IMR-90 (cell line): ENCODE results near the gene MAP1LC3A. TPM values are rescaled to one million over a fixed set of nuclear protein-coding genes. Genes with fewer than 3 reads are reported as not detected.

Experiments used
- ATAC-seq: fragments of 200-7000 bp; cut with Tn5 transposase; 2 replicates; pipeline ENCODE4 v1.9.1; 2020; ENCODE audit warnings: low read depth, mild to moderate bottlenecking, moderate library complexity
- BruUV-seq: library from RNA; stranded (reverse); fragments of 400-500 nt; replicated peaks from 2 replicates; lab custom pipeline; 2021; lab: Mats Ljungman, UMichigan
- CTCF ChIA-PET: fragments of 300-600 bp; formaldehyde crosslinking; extraction: SDS; loops from one replicate; lab custom pipeline; 2021; ENCODE audit warnings: antibody characterized with exemption; lab: Yijun Ruan, JAX
- POLR2A ChIA-PET: fragments of 300-600 bp; sonication (Branson Sonifier 250); formaldehyde crosslinking; loops from one replicate; lab custom pipeline; 2022; ENCODE audit warnings: antibody characterized with exemption; ENCODE audit not compliant: unreplicated experiment; lab: Charles Lee
- DNase-seq: peaks from one replicate; pipeline ENCODE4 v3.0.0; 2013
- H2AFZ ChIP-seq: replicated peaks from 2 replicates; pipeline ENCODE3; 2013; ENCODE audit warnings: low read length, mild to moderate bottlenecking; ENCODE audit not compliant: poor library complexity
- H2AK5ac ChIP-seq: 2 replicates; pipeline ENCODE4 v1.6.1; 2013; ENCODE audit warnings: low read depth, low read length, inconsistent platforms
- H2AK9ac ChIP-seq: replicated peaks from 2 replicates; pipeline ENCODE3; 2013; ENCODE audit warnings: mild to moderate bottlenecking, low read depth, low read length, moderate library complexity; ENCODE audit not compliant: poor library complexity
- H2BK120ac ChIP-seq: 2 replicates; pipeline ENCODE4 v1.6.1; 2013; ENCODE audit warnings: low read depth, low read length, inconsistent platforms
- H2BK15ac ChIP-seq: 3 replicates; pipeline ENCODE4 v1.6.1; 2013; ENCODE audit warnings: low read depth, low read length, inconsistent platforms
- H2BK20ac ChIP-seq: 2 replicates; pipeline ENCODE4 v1.6.1; 2013; ENCODE audit warnings: low read depth, mild to moderate bottlenecking, inconsistent platforms, low read length, moderate library complexity
- H2BK5ac ChIP-seq: 2 replicates; pipeline ENCODE4 v1.6.1; 2013; ENCODE audit warnings: mild to moderate bottlenecking, low read depth, low read length, inconsistent platforms; ENCODE audit not compliant: poor library complexity, severe bottlenecking
- H3K14ac ChIP-seq: replicated peaks from 2 replicates; pipeline ENCODE4 v1.6.1; 2013; ENCODE audit warnings: low read depth, low read length, inconsistent platforms
- H3K18ac ChIP-seq: 2 replicates; pipeline ENCODE4 v1.6.1; 2013; ENCODE audit warnings: low read depth, low read length, control low read depth
- H3K23ac ChIP-seq: 2 replicates; pipeline ENCODE4 v1.6.1; 2013; ENCODE audit warnings: low read depth, low read length, inconsistent platforms
- H3K27ac ChIP-seq: 2 replicates; pipeline ENCODE4 v1.5.1; 2013; ENCODE audit warnings: mild to moderate bottlenecking, control low read depth, low read length; ENCODE audit not compliant: insufficient read depth
- H3K27me3 ChIP-seq: 2 replicates; pipeline ENCODE4 v1.6.1; 2013; ENCODE audit warnings: low read length; ENCODE audit not compliant: control insufficient read depth, insufficient read depth
- H3K36me3 ChIP-seq: 2 replicates; pipeline ENCODE4 v1.6.1; 2013; ENCODE audit warnings: low read length, mixed read lengths; ENCODE audit not compliant: control insufficient read depth, insufficient read depth
- H3K4ac ChIP-seq: 2 replicates; pipeline ENCODE4 v1.6.1; 2013; ENCODE audit warnings: low read depth, low read length, inconsistent platforms
- H3K4me1 ChIP-seq: 2 replicates; pipeline ENCODE4 v1.6.1; 2013; ENCODE audit warnings: low read length, mixed read lengths; ENCODE audit not compliant: control insufficient read depth, insufficient read depth
- H3K4me2 ChIP-seq: 2 replicates; pipeline ENCODE4 v1.6.1; 2013; ENCODE audit warnings: low read depth, mild to moderate bottlenecking, control low read depth, low read length, moderate library complexity
- H3K4me3 ChIP-seq: 2 replicates; pipeline ENCODE4 v1.5.1; 2013; ENCODE audit warnings: low read depth, mild to moderate bottlenecking, control low read depth, low read length, moderate library complexity; ENCODE audit not compliant: insufficient read depth
- H3K56ac ChIP-seq: 2 replicates; pipeline ENCODE4 v1.6.1; 2013; ENCODE audit warnings: low read length, inconsistent platforms; ENCODE audit not compliant: insufficient read depth; ENCODE audit errors: extremely low read depth
- H3K79me1 ChIP-seq, 2 experiments: 2 replicates each; pipeline ENCODE4 v1.6.1; 2013; ENCODE audit warnings: low read length in 2 of 2, inconsistent platforms in 1 of 2, low read depth in 1 of 2
- H3K9ac ChIP-seq: 2 replicates; pipeline ENCODE4 v1.6.1; 2013; ENCODE audit warnings: low read depth, low read length, control low read depth
- H3K9me1 ChIP-seq: 2 replicates; pipeline ENCODE4 v1.6.1; 2013; ENCODE audit warnings: low read length, inconsistent platforms; ENCODE audit not compliant: insufficient read depth
- H3K9me3 ChIP-seq: 2 replicates; pipeline ENCODE4 v1.6.1; 2013; ENCODE audit warnings: low read length; ENCODE audit not compliant: control insufficient read depth, insufficient read depth
- H4K20me1 ChIP-seq: 2 replicates; pipeline ENCODE4 v1.6.1; 2013; ENCODE audit warnings: low read length, inconsistent platforms; ENCODE audit not compliant: insufficient read depth
- H4K5ac ChIP-seq: 2 replicates; pipeline ENCODE4 v1.6.1; 2013; ENCODE audit warnings: mild to moderate bottlenecking, low read depth, low read length, control low read depth
- H4K8ac ChIP-seq, 2 experiments: 2 replicates each; pipeline ENCODE4 v1.6.1; 2013; ENCODE audit warnings: low read depth in 2 of 2, low read length in 2 of 2, control low read depth in 1 of 2, inconsistent platforms in 1 of 2
- H4K91ac ChIP-seq: 2 replicates; pipeline ENCODE4 v1.6.1; 2013; ENCODE audit warnings: low read depth, low read length, inconsistent platforms; ENCODE audit not compliant: insufficient read depth
- BHLHE40 ChIP-seq: fragments of 150-350 bp; IDR thresholded peaks from 2 replicates; pipeline ENCODE4 v1.6.1; 2016; ENCODE audit warnings: mild to moderate bottlenecking, low read depth, low read length
- CEBPB ChIP-seq: IDR thresholded peaks from 2 replicates; pipeline ENCODE4 v1.6.1; 2012; ENCODE audit warnings: low read depth, low read length, improper control_type of control experiment
- CHD1 ChIP-seq: IDR thresholded peaks from 2 replicates; pipeline ENCODE4 v1.6.1; 2012; ENCODE audit warnings: low read depth, low read length, improper control_type of control experiment
- FOS ChIP-seq: fragments of 150-350 bp; IDR thresholded peaks from 2 replicates; pipeline ENCODE4 v1.6.1; 2016; ENCODE audit warnings: low read depth, low read length
- MAFK ChIP-seq: IDR thresholded peaks from 2 replicates; pipeline ENCODE4 v1.6.1; 2012; ENCODE audit warnings: low read depth, low read length, improper control_type of control experiment
- MAZ ChIP-seq: IDR thresholded peaks from 2 replicates; pipeline ENCODE4 v1.6.1; 2012; ENCODE audit warnings: low read depth, mild to moderate bottlenecking, low read length, improper control_type of control experiment, moderate library complexity, borderline replicate concordance
- MXI1 ChIP-seq: IDR thresholded peaks from 2 replicates; pipeline ENCODE4 v1.6.1; 2012; ENCODE audit warnings: low read depth, mild to moderate bottlenecking, low read length, moderate library complexity, borderline replicate concordance
- NFE2L2 ChIP-seq: fragments of 150-350 bp; IDR thresholded peaks from 2 replicates; pipeline ENCODE4 v1.6.1; 2016; ENCODE audit warnings: low read depth, mild to moderate bottlenecking, low read length
- POLR2A ChIP-seq: IDR thresholded peaks from 2 replicates; pipeline ENCODE4 v1.6.1; 2012; ENCODE audit warnings: mild to moderate bottlenecking, low read depth, low read length
- RAD21 ChIP-seq: IDR thresholded peaks from 2 replicates; pipeline ENCODE4 v1.6.1; 2012; ENCODE audit warnings: low read length, improper control_type of control experiment
- RCOR1 ChIP-seq: IDR thresholded peaks from 2 replicates; pipeline ENCODE4 v1.6.1; 2012; ENCODE audit warnings: mild to moderate bottlenecking, low read length, improper control_type of control experiment; ENCODE audit not compliant: insufficient replicate concordance
- RFX5 ChIP-seq: IDR thresholded peaks from 2 replicates; pipeline ENCODE4 v1.8.0; 2012; ENCODE audit warnings: low read depth, mild to moderate bottlenecking, low read length, moderate library complexity
- SMC3 ChIP-seq: fragments of 150-350 bp; IDR thresholded peaks from 2 replicates; pipeline ENCODE4 v1.6.1; 2016; ENCODE audit warnings: low read depth, mild to moderate bottlenecking, antibody characterized with exemption, low read length, moderate library complexity
- WGBS, 2 experiments: methylation state at CpG; one replicate each; pipeline versions ENCODE4 v1.1.5 to v1.1.7; 2013; ENCODE audit warnings: missing lambda C conversion rate in 2 of 2; ENCODE audit not compliant: insufficient read length in 1 of 2; ENCODE audit errors: extremely low coverage in 2 of 2; 5-methylcytosine and 5-hydroxymethylcytosine counted together
- dilution Hi-C: fragments of 300-500 bp; cut with HindIII; formaldehyde crosslinking; loops from one replicate; pipeline ENCODE4 v1.14.3; 2018; ENCODE audit warnings: low sequenced_read_pairs; ENCODE audit not compliant: unreplicated experiment
- in situ Hi-C: fragments of 300-500 bp; cut with MboI; formaldehyde crosslinking; loops from 3 replicates; pipeline ENCODE4 v1.14.3; 2019; ENCODE audit warnings: low sequenced_read_pairs, inconsistent platforms, mixed read lengths
- intact Hi-C: fragments of 100-400 bp; cut with micrococcal nuclease; formaldehyde crosslinking; loops from 2 replicates; pipeline ENCODE4 v1.10.0; 2022
- polyA plus RNA-seq, 3 experiments: library from polyadenylated mRNA; depleted of rRNA; stranded (reverse); fragments of >200 nt; gene quantifications; 2 replicates each; pipeline ENCODE4 v1.2.3, GENCODE V29; 2012; ENCODE audit warnings: low replicate concordance in 1 of 3
- total RNA-seq: library from RNA; depleted of rRNA; stranded (reverse); fragments of >200 nt; gene quantifications from 2 replicates; pipeline ENCODE4 v1.2.3, GENCODE V29; 2012
- TF ChIP-seq, protein P1 (sequence below): conservative IDR thresholded peaks from 2 replicates; pipeline ENCODE4 v1.5.1; 2012; ENCODE audit warnings: mild to moderate bottlenecking, low read depth, low read length, improper control_type of control experiment
- TF ChIP-seq, protein P2 (sequence below): fragments of 150-350 bp; IDR thresholded peaks from 2 replicates; pipeline ENCODE4 v1.6.1; 2017; ENCODE audit warnings: mild to moderate bottlenecking, antibody characterized with exemption, low read length, low read depth
- TF ChIP-seq, protein P3 (sequence below): fragments of 150-350 bp; IDR thresholded peaks from 2 replicates; pipeline ENCODE4 v1.6.1; 2016; ENCODE audit warnings: low read depth, mild to moderate bottlenecking, low read length, moderate library complexity, borderline replicate concordance

Gene MAP1LC3A
- total and polyA plus RNA-seq, 2 of the 4 experiments (the other 2 are of a cell fraction) = 10.0 to 39.7 TPM

GRCh38 chr20:34560141-34560523 lies 1.6 kb downstream of the MAP1LC3A start:
- dilution Hi-C loops = no loop called here
- intact Hi-C loops = no loop called here

More at GRCh38 chr20:34560141-34560523, 1.6 kb downstream of the MAP1LC3A start:
- Histone ChIP-seq H3K79me1 (peaks cover 0 to 13% of the 10 kb centered on the region in 2 experiments; a peak in 2 of 4 replicates), H2BK20ac (no peak overlapping the region), H3K27me3 (no peaks in the 10 kb centered on the region), H2BK15ac (no peak overlapping the region), H3K36me3 (peaks cover 3% of the 10 kb centered on the region; the same call in 1 of the 2 replicates), H2BK120ac (no peak overlapping the region), H3K23ac (no peak overlapping the region), H3K9ac (no peak overlapping the region), H3K14ac (no peak overlapping the region), H2AFZ (no peak overlapping the region), H3K4me2 (no peak overlapping the region), H4K20me1 (no peaks in the 10 kb centered on the region), H3K4ac (no peak overlapping the region), H3K27ac (no peak overlapping the region), H4K91ac (no peak overlapping the region), H3K56ac (no peak overlapping the region), H3K4me1 (peaks cover 2% of the 10 kb centered on the region; the same call in 1 of the 2 replicates), H4K8ac (no peak overlapping the region), H2AK9ac (no peak overlapping the region), H3K18ac (no peak overlapping the region), H2BK5ac (no peak overlapping the region), H3K9me3 (no peaks in the 10 kb centered on the region), H2AK5ac (no peak overlapping the region), H3K4me3 (no peak overlapping the region), H3K9me1 (0 out of 2 replicates have a peak, but pooled peaks cover 3% of the 10 kb centered on the region), H4K5ac (no peak overlapping the region)
- ATAC-seq (no peak), DNase-seq (no peak)
- CTCF ChIA-PET = no interaction called here
- no CpG with 5 or more reads among the region's 12 CpGs for WGBS, 2 experiments
- POLR2A ChIA-PET = no interaction called here
- BruUV-seq = no TSS peak
- TF ChIP-seq MXI1 (no peak), RCOR1 (no peak), CHD1 (no peak), BHLHE40 (no peak), SMC3 (no peak), FOS (no peak), RFX5 (no peak), RAD21 (no peak), NFE2L2 (no peak), MAZ (no peak), POLR2A (no peak), MAFK (no peak), CEBPB (no peak)
- TF ChIP-seq, protein P1, sequence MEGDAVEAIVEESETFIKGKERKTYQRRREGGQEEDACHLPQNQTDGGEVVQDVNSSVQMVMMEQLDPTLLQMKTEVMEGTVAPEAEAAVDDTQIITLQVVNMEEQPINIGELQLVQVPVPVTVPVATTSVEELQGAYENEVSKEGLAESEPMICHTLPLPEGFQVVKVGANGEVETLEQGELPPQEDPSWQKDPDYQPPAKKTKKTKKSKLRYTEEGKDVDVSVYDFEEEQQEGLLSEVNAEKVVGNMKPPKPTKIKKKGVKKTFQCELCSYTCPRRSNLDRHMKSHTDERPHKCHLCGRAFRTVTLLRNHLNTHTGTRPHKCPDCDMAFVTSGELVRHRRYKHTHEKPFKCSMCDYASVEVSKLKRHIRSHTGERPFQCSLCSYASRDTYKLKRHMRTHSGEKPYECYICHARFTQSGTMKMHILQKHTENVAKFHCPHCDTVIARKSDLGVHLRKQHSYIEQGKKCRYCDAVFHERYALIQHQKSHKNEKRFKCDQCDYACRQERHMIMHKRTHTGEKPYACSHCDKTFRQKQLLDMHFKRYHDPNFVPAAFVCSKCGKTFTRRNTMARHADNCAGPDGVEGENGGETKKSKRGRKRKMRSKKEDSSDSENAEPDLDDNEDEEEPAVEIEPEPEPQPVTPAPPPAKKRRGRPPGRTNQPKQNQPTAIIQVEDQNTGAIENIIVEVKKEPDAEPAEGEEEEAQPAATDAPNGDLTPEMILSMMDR = no peak
- TF ChIP-seq, protein P2, sequence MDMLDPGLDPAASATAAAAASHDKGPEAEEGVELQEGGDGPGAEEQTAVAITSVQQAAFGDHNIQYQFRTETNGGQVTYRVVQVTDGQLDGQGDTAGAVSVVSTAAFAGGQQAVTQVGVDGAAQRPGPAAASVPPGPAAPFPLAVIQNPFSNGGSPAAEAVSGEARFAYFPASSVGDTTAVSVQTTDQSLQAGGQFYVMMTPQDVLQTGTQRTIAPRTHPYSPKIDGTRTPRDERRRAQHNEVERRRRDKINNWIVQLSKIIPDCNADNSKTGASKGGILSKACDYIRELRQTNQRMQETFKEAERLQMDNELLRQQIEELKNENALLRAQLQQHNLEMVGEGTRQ = no peak
- TF ChIP-seq, protein P3, sequence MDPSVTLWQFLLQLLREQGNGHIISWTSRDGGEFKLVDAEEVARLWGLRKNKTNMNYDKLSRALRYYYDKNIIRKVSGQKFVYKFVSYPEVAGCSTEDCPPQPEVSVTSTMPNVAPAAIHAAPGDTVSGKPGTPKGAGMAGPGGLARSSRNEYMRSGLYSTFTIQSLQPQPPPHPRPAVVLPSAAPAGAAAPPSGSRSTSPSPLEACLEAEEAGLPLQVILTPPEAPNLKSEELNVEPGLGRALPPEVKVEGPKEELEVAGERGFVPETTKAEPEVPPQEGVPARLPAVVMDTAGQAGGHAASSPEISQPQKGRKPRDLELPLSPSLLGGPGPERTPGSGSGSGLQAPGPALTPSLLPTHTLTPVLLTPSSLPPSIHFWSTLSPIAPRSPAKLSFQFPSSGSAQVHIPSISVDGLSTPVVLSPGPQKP = no peak
- in situ Hi-C loops = no loop called here
